ENCODE data around the gene TFF1. TPM values are rescaled to one million over a fixed set of nuclear protein-coding genes. Genes with fewer than 3 reads are reported as not detected.

Gene TFF1
- total RNA-seq, 2 experiments from 2014 or later, result not detected

GRCh38 chr21:42405064-42406013, 39.0 kb upstream of the TFF1 start:
- H3K36me3 Mint-ChIP-seq, result peaks cover 73% of the 10 kb centered on the region

GRCh38 chr21:42404539-42404938, 38.2 kb upstream of the TFF1 start:
- peaks cover 49% of the 10 kb centered on the region for H3K4me1 Mint-ChIP-seq
- H3K27me3 Mint-ChIP-seq, result no peaks in the 10 kb centered on the region
- H3K9me3 Mint-ChIP-seq, result peaks cover 7% of the 10 kb centered on the region
- H3K27ac Mint-ChIP-seq, result peak overlapping the region; percentile 96
- H3K36me3 Mint-ChIP-seq, result peaks cover 69% of the 10 kb centered on the region
- peak; percentile 32 for DNase-seq
- H3K4me3 Mint-ChIP-seq, result peak overlapping the region; percentile 92

More at GRCh38 chr21:42405064-42406013, 39.0 kb upstream of the TFF1 start:
- H3K9me3 Mint-ChIP-seq, result peaks cover 7% of the 10 kb centered on the region
- DNase-seq, result peak; percentile 29
- H3K27me3 Mint-ChIP-seq, result no peaks in the 10 kb centered on the region
- H3K4me3 Mint-ChIP-seq, result peak overlapping the region; percentile 92
- peaks cover 52% of the 10 kb centered on the region for H3K4me1 Mint-ChIP-seq
- peak overlapping the region; percentile 96 for H3K27ac Mint-ChIP-seq

GRCh38 chr21:42403611-42404231, 37.4 kb upstream of the TFF1 start, which contains the start of gene UBASH3A:
Gene UBASH3A, plus strand, starts transcription at chr21:42403902. Its CDS starts 44 bp downstream, at chr21:42403946.
- H3K4me1 Mint-ChIP-seq, result peaks cover 51% of the 10 kb centered on the region
- H3K9me3 Mint-ChIP-seq, result peaks cover 7% of the 10 kb centered on the region
- peaks cover 69% of the 10 kb centered on the region for H3K36me3 Mint-ChIP-seq
- no peaks in the 10 kb centered on the region for H3K27me3 Mint-ChIP-seq
- H3K4me3 Mint-ChIP-seq, result peak within 1 kb of the TSS; percentile 92
- peak within 1 kb of the TSS; percentile 96 for H3K27ac Mint-ChIP-seq
- peak; percentile 46 for DNase-seq

GRCh38 chr21:42401820-42402251, 35.5 kb upstream of the TFF1 start:
- H3K4me3 Mint-ChIP-seq, result peak overlapping the region; percentile 70
- peak overlapping the region; percentile 80 for H3K27ac Mint-ChIP-seq
- peaks cover 73% of the 10 kb centered on the region for H3K36me3 Mint-ChIP-seq
- H3K27me3 Mint-ChIP-seq, result no peaks in the 10 kb centered on the region
- DNase-seq, result no peak
- peaks cover 53% of the 10 kb centered on the region for H3K4me1 Mint-ChIP-seq
- peaks cover 7% of the 10 kb centered on the region for H3K9me3 Mint-ChIP-seq

- Mint-ChIP-seq H3K4me3 (peak overlapping the region; percentile 70), H3K27me3 (no peaks in the 10 kb centered on the region), H3K27ac (peak overlapping the region; percentile 80), H3K36me3 (peaks cover 71% of the 10 kb centered on the region), H3K9me3 (peaks cover 7% of the 10 kb centered on the region), H3K4me1 (peaks cover 49% of the 10 kb centered on the region)
- DNase-seq, result no peak
Observed at GRCh38 chr21:42401154-42401553, 34.8 kb upstream of the TFF1 start.

- peaks cover 7% of the 10 kb centered on the region for H3K9me3 Mint-ChIP-seq
- peaks cover 49% of the 10 kb centered on the region for H3K4me1 Mint-ChIP-seq
- H3K27me3 Mint-ChIP-seq, result no peaks in the 10 kb centered on the region
- peak overlapping the region; percentile 42 for H3K4me3 Mint-ChIP-seq
- peak overlapping the region; percentile 75 for H3K27ac Mint-ChIP-seq
- H3K36me3 Mint-ChIP-seq, result peaks cover 71% of the 10 kb centered on the region
- DNase-seq, result no peak
Observed at GRCh38 chr21:42400525-42400924, 34.2 kb upstream of the TFF1 start.

GRCh38 chr21:42398436-42399028, 32.2 kb upstream of the TFF1 start:
- no peak for DNase-seq
- peak overlapping the region; percentile 76 for H3K27ac Mint-ChIP-seq
- peaks cover 54% of the 10 kb centered on the region for H3K4me1 Mint-ChIP-seq
- peaks cover 7% of the 10 kb centered on the region for H3K9me3 Mint-ChIP-seq
- peaks cover 63% of the 10 kb centered on the region for H3K36me3 Mint-ChIP-seq
- no peak overlapping the region for H3K4me3 Mint-ChIP-seq
- no peaks in the 10 kb centered on the region for H3K27me3 Mint-ChIP-seq

GRCh38 chr21:42397746-42398394, 31.5 kb upstream of the TFF1 start:
- Mint-ChIP-seq H3K27ac (peak overlapping the region; percentile 78), H3K4me1 (peaks cover 59% of the 10 kb centered on the region), H3K36me3 (peaks cover 67% of the 10 kb centered on the region), H3K9me3 (peaks cover 7% of the 10 kb centered on the region), H3K4me3 (no peak overlapping the region), H3K27me3 (no peaks in the 10 kb centered on the region)
- DNase-seq, result no peak

GRCh38 chr21:42396799-42397745, 30.7 kb upstream of the TFF1 start:
- Mint-ChIP-seq H3K4me1 (peaks cover 63% of the 10 kb centered on the region), H3K36me3 (peaks cover 68% of the 10 kb centered on the region), H3K4me3 (no peak overlapping the region), H3K27me3 (no peaks in the 10 kb centered on the region), H3K27ac (peak overlapping the region; percentile 78), H3K9me3 (peaks cover 7% of the 10 kb centered on the region)
- no peak for DNase-seq

- Mint-ChIP-seq H3K4me3 (no peak within 1 kb of the TSS), H3K36me3 (peaks cover 70% of the 10 kb centered on the region), H3K27me3 (no peaks in the 10 kb centered on the region), H3K4me1 (peaks cover 58% of the 10 kb centered on the region), H3K27ac (no peak within 1 kb of the TSS), H3K9me3 (no peaks in the 10 kb centered on the region)
- DNase-seq, result no peak
Observed at GRCh38 chr21:42395905-42396651, 29.7 kb upstream of the TFF1 start, which contains the start of gene TMPRSS3. Gene TMPRSS3, minus strand, starts transcription at chr21:42396052. Its CDS starts 635 bp downstream, at chr21:42395417.

GRCh38 chr21:42395302-42395701, 29.0 kb upstream of the TFF1 start:
- Mint-ChIP-seq H3K27me3 (no peaks in the 10 kb centered on the region), H3K4me1 (peaks cover 58% of the 10 kb centered on the region), H3K4me3 (no peak overlapping the region), H3K9me3 (no peaks in the 10 kb centered on the region), H3K27ac (no peak overlapping the region), H3K36me3 (peaks cover 76% of the 10 kb centered on the region)
- DNase-seq, result no peak

GRCh38 chr21:42393443-42393950, 27.2 kb upstream of the TFF1 start:
- Mint-ChIP-seq H3K4me1 (peaks cover 62% of the 10 kb centered on the region), H3K27me3 (no peaks in the 10 kb centered on the region), H3K4me3 (peak overlapping the region; percentile 51), H3K36me3 (peaks cover 84% of the 10 kb centered on the region), H3K27ac (peak overlapping the region; percentile 85), H3K9me3 (no peaks in the 10 kb centered on the region)
- DNase-seq, result no peak
